ENCODE measurements around the gene SEMA6D. TPM values are rescaled to one million over a fixed set of nuclear protein-coding genes. Genes with fewer than 3 reads are reported as not detected.

Gene SEMA6D
- total RNA-seq, 1 experiment from 2014 or later = 0.14 TPM

DNA sequence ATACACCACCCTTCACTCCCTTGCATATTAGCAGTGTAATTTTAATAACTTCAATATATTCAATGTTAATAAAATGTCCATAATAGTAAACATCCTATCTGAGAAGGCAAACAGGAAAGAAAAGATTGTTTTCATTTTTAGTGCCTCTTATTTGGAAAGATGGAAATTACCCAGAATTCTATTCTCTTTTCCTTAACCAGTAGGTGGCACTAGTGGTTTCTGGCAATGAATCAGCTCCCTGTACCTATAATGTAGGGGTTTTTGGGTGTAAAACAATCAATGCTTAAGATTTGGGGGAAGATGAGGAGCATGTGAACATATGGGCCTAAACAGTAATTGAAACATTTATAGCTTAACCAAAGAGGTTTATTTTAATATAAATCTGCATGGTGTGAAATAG, 5.7 kb upstream of the SEMA6D start:
- in situ Hi-C loops (cut with HindIII; ENCODE audit: low pct_unique_long_range_greater_than_20kb, low sequenced_read_pairs) = no loop called here

GRCh38 chr15:47715402-47715801, 1.9 kb upstream of the SEMA6D start:
- no peak for DNase-seq (ENCODE audit: low read depth)
- in situ Hi-C loops (cut with HindIII; ENCODE audit: low pct_unique_long_range_greater_than_20kb, low sequenced_read_pairs) = no loop called here

More for the DNA sequence above, 5.7 kb upstream of the SEMA6D start:
- DNase-seq (ENCODE audit: low read depth) = no peak

DNA sequence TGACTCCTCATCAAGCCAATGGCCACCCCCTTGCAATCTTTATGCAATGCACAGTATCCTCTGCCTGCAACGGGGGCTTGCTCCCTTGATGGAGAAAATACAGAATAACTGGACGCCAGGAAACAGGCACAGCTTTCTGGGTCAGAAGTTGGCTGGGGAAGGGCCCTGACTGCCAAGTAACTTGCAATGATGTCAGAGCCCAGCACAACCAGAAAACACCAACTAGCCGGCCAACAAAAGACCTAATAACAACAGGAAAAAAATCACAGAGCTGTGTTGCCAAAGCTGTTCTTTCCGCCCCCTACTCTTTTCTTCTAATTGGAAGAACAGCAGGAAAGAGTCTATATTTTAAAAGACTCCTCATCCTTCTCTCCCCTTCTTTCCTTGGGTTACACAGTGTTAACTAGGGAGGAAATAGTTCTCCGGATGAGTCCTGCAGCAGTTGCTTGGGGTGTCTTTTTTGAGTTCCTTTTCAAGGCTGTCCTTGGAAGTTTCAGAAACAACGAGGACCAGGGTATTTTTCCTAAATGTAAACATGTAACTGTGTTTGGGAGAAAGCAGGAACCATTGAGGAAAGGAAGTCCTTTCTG, 1.4 kb upstream of the SEMA6D start:
- in situ Hi-C loops (cut with HindIII; ENCODE audit: low pct_unique_long_range_greater_than_20kb, low sequenced_read_pairs) = no loop called here
- DNase-seq (ENCODE audit: low read depth) = no peak

DNA sequence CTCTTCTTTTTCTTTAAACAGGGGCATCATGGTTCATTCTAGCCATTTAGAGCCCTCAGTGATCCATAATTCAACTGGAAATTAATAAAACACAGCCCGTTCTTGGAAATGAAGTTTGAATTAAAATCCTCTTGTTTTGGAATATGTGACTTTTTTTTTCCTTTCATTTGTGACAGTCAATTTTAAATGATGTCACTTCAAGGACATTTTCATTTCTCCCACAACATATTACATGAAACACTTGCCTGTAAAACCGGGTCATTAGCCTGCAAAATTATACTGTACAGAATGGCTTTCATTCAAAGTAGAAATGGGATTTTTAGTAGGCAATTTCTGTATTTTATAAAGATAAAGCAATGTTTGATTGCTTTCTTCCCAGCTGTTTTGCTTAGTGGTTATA, 789 bp upstream of the SEMA6D start:
- DNase-seq (ENCODE audit: low read depth) = no peak
- in situ Hi-C loops (cut with HindIII; ENCODE audit: low pct_unique_long_range_greater_than_20kb, low sequenced_read_pairs) = no loop called here

GRCh38 chr15:47718497-47719437, 1.5 kb downstream of the SEMA6D start:
- DNase-seq (ENCODE audit: low read depth) = no peak
- in situ Hi-C loops (cut with HindIII; ENCODE audit: low pct_unique_long_range_greater_than_20kb, low sequenced_read_pairs) = no loop called here

DNA sequence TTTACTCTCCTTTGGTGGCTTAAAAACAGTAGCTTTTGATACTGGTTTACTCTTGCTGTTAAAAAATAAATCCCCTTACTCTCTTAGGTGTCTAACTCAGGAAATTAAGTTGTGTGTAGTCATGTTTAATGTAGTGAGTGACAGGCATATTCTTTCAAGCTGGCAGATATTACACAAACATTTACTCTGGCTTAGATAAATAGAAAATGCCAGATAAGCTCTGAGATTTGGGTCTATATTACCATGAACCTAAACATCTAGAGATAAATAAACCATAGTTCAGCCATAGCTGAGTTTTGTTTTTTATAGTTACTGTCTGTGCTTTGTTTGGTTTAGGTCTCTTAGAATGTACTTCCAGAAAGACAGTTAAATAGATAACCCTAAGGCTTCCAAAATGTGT, 2.4 kb downstream of the SEMA6D start:
- DNase-seq (ENCODE audit: low read depth) = no peak
- in situ Hi-C loops (cut with HindIII; ENCODE audit: low pct_unique_long_range_greater_than_20kb, low sequenced_read_pairs) = no loop called here

- no peak for DNase-seq (ENCODE audit: low read depth)
- in situ Hi-C loops (cut with HindIII; ENCODE audit: low pct_unique_long_range_greater_than_20kb, low sequenced_read_pairs) = no loop called here
Measured at GRCh38 chr15:47720555-47720954, 3.2 kb downstream of the SEMA6D start.

GRCh38 chr15:47721676-47722075, 4.4 kb downstream of the SEMA6D start:
- in situ Hi-C loops (cut with HindIII; ENCODE audit: low pct_unique_long_range_greater_than_20kb, low sequenced_read_pairs) = no loop called here

DNA sequence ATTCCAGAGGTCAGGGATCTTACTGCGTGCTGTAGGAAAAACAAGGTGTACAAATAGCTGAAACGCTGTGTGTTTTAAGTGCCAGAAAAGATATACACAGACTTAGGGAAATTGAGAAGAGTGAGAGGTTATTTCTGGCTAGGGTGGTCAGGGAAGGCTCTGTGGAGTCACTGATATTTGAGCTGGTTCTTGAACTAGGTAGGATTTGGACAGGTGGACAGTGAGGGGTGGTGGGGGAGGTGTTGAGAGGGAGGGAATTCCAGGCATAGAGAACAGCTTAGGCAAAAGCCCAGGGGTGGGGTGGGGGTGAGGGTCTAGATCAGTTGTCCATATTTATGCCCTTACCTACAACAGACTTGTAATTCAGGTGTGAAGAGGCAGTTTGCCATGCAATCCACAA, 7.0 kb downstream of the SEMA6D start:
- in situ Hi-C loops (cut with HindIII; ENCODE audit: low pct_unique_long_range_greater_than_20kb, low sequenced_read_pairs) = no loop called here
- no peak for DNase-seq (ENCODE audit: low read depth)

More at GRCh38 chr15:47721676-47722075, 4.4 kb downstream of the SEMA6D start:
- no peak for DNase-seq (ENCODE audit: low read depth)

DNA sequence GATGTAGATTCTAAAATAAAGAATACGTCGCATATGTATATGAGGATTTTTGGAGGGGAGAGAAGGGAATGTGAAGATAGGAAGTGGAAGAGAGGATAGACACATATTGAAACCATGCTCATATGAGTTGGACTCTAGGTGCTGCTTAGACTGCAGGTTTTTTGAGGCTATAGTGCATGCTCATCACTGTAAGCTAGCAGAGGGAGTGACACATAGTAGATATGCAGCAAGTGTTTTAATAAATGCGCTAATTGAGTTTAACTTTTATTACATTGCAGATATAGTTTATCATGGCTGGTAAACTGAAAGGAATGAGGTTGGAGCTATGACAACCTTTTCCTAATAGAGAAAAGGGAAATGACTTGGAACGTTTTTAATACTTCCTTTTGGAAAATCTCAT, 7.7 kb downstream of the SEMA6D start:
- in situ Hi-C loops (cut with HindIII; ENCODE audit: low pct_unique_long_range_greater_than_20kb, low sequenced_read_pairs) = no loop called here
- DNase-seq (ENCODE audit: low read depth) = no peak

DNA sequence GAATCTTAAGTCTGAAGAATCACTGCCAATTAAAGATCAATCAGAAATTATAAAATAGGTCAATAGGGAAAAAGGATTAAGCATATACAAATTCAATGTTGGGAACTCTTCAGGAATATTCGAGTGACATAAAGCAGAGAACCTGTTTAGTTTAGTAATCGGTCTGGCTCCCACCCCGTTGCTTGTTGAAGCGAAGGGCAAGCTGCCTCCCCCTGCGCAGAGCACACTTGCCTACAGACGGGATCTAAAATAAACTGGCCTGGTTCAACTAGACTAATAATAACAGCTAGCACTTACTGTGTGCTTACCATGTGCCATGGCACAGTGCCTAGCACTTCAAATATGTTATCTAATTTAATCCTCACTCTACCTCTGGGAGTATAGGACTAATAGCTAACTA, 8.6 kb downstream of the SEMA6D start:
- no peak for DNase-seq (ENCODE audit: low read depth)
- in situ Hi-C loops (cut with HindIII; ENCODE audit: low pct_unique_long_range_greater_than_20kb, low sequenced_read_pairs) = no loop called here

- DNase-seq (ENCODE audit: low read depth) = no peak
- in situ Hi-C loops (cut with HindIII; ENCODE audit: low pct_unique_long_range_greater_than_20kb, low sequenced_read_pairs) = no loop called here
Measured at GRCh38 chr15:47726399-47726823, 9.1 kb downstream of the SEMA6D start.

- in situ Hi-C loops (cut with HindIII; ENCODE audit: low pct_unique_long_range_greater_than_20kb, low sequenced_read_pairs) = no loop called here
- no peak for DNase-seq (ENCODE audit: low read depth)
Measured at GRCh38 chr15:47727137-47727536, 9.8 kb downstream of the SEMA6D start.

GRCh38 chr15:47727676-47728075, 10.4 kb downstream of the SEMA6D start:
- in situ Hi-C loops (cut with HindIII; ENCODE audit: low pct_unique_long_range_greater_than_20kb, low sequenced_read_pairs) = no loop called here
- DNase-seq (ENCODE audit: low read depth) = no peak

- DNase-seq (ENCODE audit: low read depth) = no peak
- in situ Hi-C loops (cut with HindIII; ENCODE audit: low pct_unique_long_range_greater_than_20kb, low sequenced_read_pairs) = no loop called here
Measured at GRCh38 chr15:47728426-47728825, 11.1 kb downstream of the SEMA6D start.

DNA sequence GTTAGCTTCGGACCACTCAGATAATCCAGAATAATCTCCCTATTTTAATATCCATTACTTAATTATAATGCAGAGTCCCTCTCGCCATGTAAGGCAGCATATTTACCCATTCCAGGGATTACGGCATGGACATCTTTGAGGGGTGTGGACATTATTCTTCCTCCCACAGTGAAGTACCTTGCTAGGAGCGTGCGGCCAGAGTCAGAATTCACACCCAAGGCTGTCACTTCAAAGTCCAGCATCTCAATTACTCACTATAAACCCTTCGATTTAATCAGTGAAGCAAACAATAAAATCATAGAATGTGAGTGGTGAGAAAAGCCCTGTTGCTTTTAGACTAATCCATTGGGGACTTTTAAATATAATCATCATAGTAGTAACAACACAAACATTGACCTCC, 11.6 kb downstream of the SEMA6D start:
- DNase-seq (ENCODE audit: low read depth) = no peak
- in situ Hi-C loops (cut with HindIII; ENCODE audit: low pct_unique_long_range_greater_than_20kb, low sequenced_read_pairs) = no loop called here

DNA sequence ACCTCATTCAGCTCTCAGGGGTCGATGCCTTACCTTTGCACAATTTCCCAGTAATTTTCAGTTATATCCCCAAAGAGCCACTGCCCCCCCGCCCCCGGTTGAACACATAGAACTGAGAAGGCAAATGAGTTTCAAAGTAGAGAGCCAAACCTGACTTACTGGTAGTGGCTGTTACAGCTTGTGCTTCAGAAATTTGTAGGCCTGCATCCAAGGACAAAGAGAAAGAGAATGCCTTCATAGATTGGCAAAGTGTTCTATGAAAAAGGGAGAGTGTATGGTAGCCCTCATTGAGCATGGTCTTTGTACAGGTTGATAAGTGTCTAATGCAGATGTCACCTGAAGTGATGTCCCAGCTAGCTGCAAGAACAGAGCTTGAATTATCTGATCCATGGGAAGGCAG, 13.9 kb downstream of the SEMA6D start:
- DNase-seq (ENCODE audit: low read depth) = no peak
- in situ Hi-C loops (cut with HindIII; ENCODE audit: low pct_unique_long_range_greater_than_20kb, low sequenced_read_pairs) = no loop called here

DNA sequence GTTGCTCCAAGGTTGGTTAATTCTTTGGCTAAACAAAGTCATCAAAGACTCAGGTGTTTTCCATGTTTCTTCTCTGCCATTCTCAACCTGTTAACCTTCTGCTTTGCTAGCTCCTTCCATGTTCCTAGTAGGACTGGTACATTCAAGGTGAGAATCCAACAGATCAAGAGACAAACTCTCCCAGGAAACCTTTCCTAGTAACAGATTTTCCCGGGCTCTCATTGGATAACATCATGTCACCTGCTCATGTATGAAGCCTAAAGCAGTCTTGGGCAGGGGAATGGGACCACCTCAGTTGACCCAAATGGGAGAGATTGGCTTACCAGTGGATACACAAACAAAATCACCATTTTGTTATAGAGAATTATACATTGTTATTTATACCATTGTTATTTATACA, 14.9 kb downstream of the SEMA6D start:
- in situ Hi-C loops (cut with HindIII; ENCODE audit: low pct_unique_long_range_greater_than_20kb, low sequenced_read_pairs) = no loop called here
- DNase-seq (ENCODE audit: low read depth) = no peak

GRCh38 chr15:47733085-47733484, 15.8 kb downstream of the SEMA6D start:
- DNase-seq (ENCODE audit: low read depth) = no peak
- in situ Hi-C loops (cut with HindIII; ENCODE audit: low pct_unique_long_range_greater_than_20kb, low sequenced_read_pairs) = no loop called here

Data from Caki2 (cell line).